Panc1 (cell line): ENCODE measurements around the gene FABP1. TPM values are rescaled to one million over a fixed set of nuclear protein-coding genes. Genes with fewer than 3 reads are reported as not detected.

Experiments
- ATAC-seq: fragments of 200-7000 bp; cut with Tn5 transposase; 2 replicates; pipeline ENCODE4 v1.9.1; 2020; ENCODE audit warnings: mild to moderate bottlenecking, moderate library complexity
- BruUV-seq: library from RNA; stranded (reverse); fragments of 400-500 nt; replicated peaks from 2 replicates; lab custom pipeline; 2021; lab: Mats Ljungman, UMichigan
- CTCF ChIA-PET: fragments of 300-600 bp; sonication (Branson Sonifier 250); formaldehyde crosslinking; loops from one replicate; lab custom pipeline; 2022; ENCODE audit warnings: antibody characterized with exemption; lab: Charles Lee
- POLR2A ChIA-PET: fragments of 300-600 bp; sonication (Branson Sonifier 250); formaldehyde crosslinking; loops from one replicate; lab custom pipeline; 2022; ENCODE audit warnings: antibody characterized with exemption; lab: Charles Lee
- DNase-seq: peaks from one replicate; pipeline ENCODE4 v3.0.0-alpha.2; 2010; ENCODE audit warnings: low read depth, low spot score
- H3K27ac ChIP-seq: 2 replicates; pipeline ENCODE4 v1.5.1; 2011; ENCODE audit warnings: mild to moderate bottlenecking, low read length, inconsistent platforms
- H3K27me3 ChIP-seq: fragments of 200-500 bp; sonication (Bioruptor generic); 2 replicates; pipeline ENCODE4 v1.6.0; 2014; ENCODE audit warnings: low read length, inconsistent platforms; ENCODE audit not compliant: control insufficient read depth, insufficient read depth
- H3K36me3 ChIP-seq: fragments of 200-500 bp; sonication (Bioruptor generic); 2 replicates; pipeline ENCODE4 v1.5.1; 2014; ENCODE audit warnings: inconsistent platforms, mild to moderate bottlenecking, low read length, moderate library complexity; ENCODE audit not compliant: control insufficient read depth, insufficient read depth
- H3K4me1 ChIP-seq: 2 replicates; pipeline ENCODE4 v1.5.1; 2011; ENCODE audit warnings: inconsistent platforms, mild to moderate bottlenecking, low read length, moderate library complexity; ENCODE audit not compliant: control insufficient read depth, insufficient read depth
- H3K4me3 ChIP-seq, 2 experiments: 2 replicates each; pipeline ENCODE4 v1.5.1; 2011 to 2012; ENCODE audit warnings: low read depth in 2 of 2, low read length in 2 of 2, mild to moderate bottlenecking in 2 of 2, inconsistent platforms in 1 of 2, moderate library complexity in 1 of 2
- H3K9me3 ChIP-seq: fragments of 200-500 bp; sonication (Bioruptor generic); 2 replicates; pipeline ENCODE4 v1.5.1; 2014; ENCODE audit warnings: low read depth, mild to moderate bottlenecking, inconsistent platforms, low read length, moderate library complexity; ENCODE audit not compliant: control insufficient read depth, insufficient read depth
- CTCF ChIP-seq: fragments of 450-650 bp; IDR thresholded peaks from 2 replicates; pipeline ENCODE4 v1.5.1; 2017; ENCODE audit warnings: mild to moderate bottlenecking
- POLR2AphosphoS5 ChIP-seq: IDR thresholded peaks from 2 replicates; pipeline ENCODE4 v1.6.1; 2012; ENCODE audit warnings: mild to moderate bottlenecking, low read depth, low read length, moderate library complexity
- REST ChIP-seq, 2 experiments: IDR thresholded peaks; 2 replicates each; pipeline ENCODE4 v1.6.1; 2011 to 2012; ENCODE audit warnings: low read depth in 2 of 2, control low read depth in 1 of 2, low read length in 1 of 2, mild to moderate bottlenecking in 1 of 2, moderate library complexity in 1 of 2; ENCODE audit not compliant: insufficient read depth in 1 of 2
- SIN3A ChIP-seq: IDR thresholded peaks from 2 replicates; pipeline ENCODE4 v1.6.1; 2012; ENCODE audit warnings: low read depth, mild to moderate bottlenecking, low read length, moderate library complexity, borderline replicate concordance; ENCODE audit not compliant: insufficient read depth
- TCF7L2 ChIP-seq: IDR thresholded peaks from 2 replicates; pipeline ENCODE4 v1.6.1; 2011; ENCODE audit warnings: mild to moderate bottlenecking, low read depth, low read length, inconsistent platforms
- in situ Hi-C: cut with HindIII; loops from 2 replicates; pipeline ENCODE4 v1.10.0; 2016; ENCODE audit warnings: low sequenced_read_pairs, low pct_unique_long_range_greater_than_20kb
- intact Hi-C: fragments of 100-400 bp; cut with micrococcal nuclease; formaldehyde crosslinking; loops from one replicate; pipeline ENCODE4 v1.10.0; 2022; ENCODE audit not compliant: unreplicated experiment
- total RNA-seq: library from RNA; stranded (reverse); gene quantifications from one replicate; pipeline ENCODE4 v1.2.1, GENCODE V29; 2021; ENCODE audit not compliant: unreplicated experiment

FABP1 gene
- total RNA-seq, 1 experiment from 2014 or later: 0.36 TPM

- Histone ChIP-seq H3K4me3 (no peak overlapping the region), H3K27me3 (no peaks in the 10 kb centered on the region), H3K27ac (no peak overlapping the region), H3K4me1 (no peaks in the 10 kb centered on the region), H3K9me3 (no peaks in the 10 kb centered on the region), H3K36me3 (no peaks in the 10 kb centered on the region)
- ATAC-seq (no peak), DNase-seq (no peak)
- no TSS peak for BruUV-seq
- in situ Hi-C loops (no loop called here), intact Hi-C loops (no loop called here)
- no peak for TF ChIP-seq CTCF
- TF ChIP-seq SIN3A: no peak
- TF ChIP-seq POLR2AphosphoS5: no peak
- no peak for TF ChIP-seq REST (IDR thresholded peaks at IDR 0.05; ENCODE audit: insufficient read depth in 1 of 2, low read depth in 2 of 2, low read length in 1 of 2)
- no peak for TF ChIP-seq TCF7L2
- ChIA-PET POLR2A (no interaction called here), CTCF (no interaction called here)
These were observed 40.1 kb downstream of the FABP1 start for GRCh38 chr2:88087763-88088162.

GRCh38 chr2:88087073-88087472, 40.8 kb downstream of the FABP1 start:
- CTCF ChIA-PET: no interaction called here
- Histone ChIP-seq H3K27me3 (no peaks in the 10 kb centered on the region), H3K27ac (no peak overlapping the region), H3K36me3 (no peaks in the 10 kb centered on the region), H3K4me1 (no peaks in the 10 kb centered on the region), H3K9me3 (no peaks in the 10 kb centered on the region), H3K4me3 (no peak overlapping the region)
- POLR2A ChIA-PET: interaction anchor here (0.5 to 0.6 kb wide), 2 partner anchors 69 to 360 kb away, joined by 3 to 5 read pairs; no protein-coding TSS in a partner anchor
- no TSS peak for BruUV-seq
- intact Hi-C loops (no loop called here), in situ Hi-C loops (no loop called here)
- TF ChIP-seq TCF7L2 (no peak), REST (IDR thresholded peaks at IDR 0.05; ENCODE audit: insufficient read depth in 1 of 2, low read depth in 2 of 2, low read length in 1 of 2) (no peak), SIN3A (no peak), CTCF (no peak), POLR2AphosphoS5 (no peak)
- ATAC-seq (no peak), DNase-seq (no peak)
